HEK293 (cell line): ENCODE measurements around the gene ANO3.

ENCODE experiments used
- CTCF ChIA-PET: fragments of 350-600 bp; formaldehyde crosslinking; extraction: SDS; loops from one replicate; lab custom pipeline; 2021; ENCODE audit warnings: antibody characterized with exemption; lab: Yijun Ruan, JAX
- POLR2A ChIA-PET: fragments of 300-600 bp; formaldehyde crosslinking; extraction: SDS; loops from one replicate; lab custom pipeline; 2020; ENCODE audit warnings: antibody characterized with exemption, inconsistent platforms; lab: Yijun Ruan, JAX
- H3K27ac ChIP-seq: fragments of 200-500 bp; sonication (Bioruptor generic); 2 replicates; pipeline ENCODE4 v1.5.1; 2014; ENCODE audit warnings: low read depth, low read length, control low read depth, inconsistent platforms; ENCODE audit errors: extremely low read depth
- H3K36me3 ChIP-seq, 2 experiments: fragments of 200-500 bp in 1 of 2; sonication (Bioruptor generic) in 1 of 2; 1 replicate in 1 of 2; 2 replicates in 1 of 2; pipeline ENCODE4 v1.5.1; 2014 to 2017; ENCODE audit warnings: inconsistent platforms in 2 of 2, low read length in 2 of 2; ENCODE audit not compliant: control insufficient read depth in 2 of 2, insufficient read depth in 1 of 2
- H3K4me1 ChIP-seq: fragments of 200-500 bp; sonication (Bioruptor generic); 2 replicates; pipeline ENCODE4 v1.5.1; 2014; ENCODE audit warnings: mild to moderate bottlenecking, low read length, inconsistent platforms; ENCODE audit not compliant: control insufficient read depth, insufficient read depth
- H3K4me3 ChIP-seq: 2 replicates; pipeline ENCODE4 v1.5.1; 2011; ENCODE audit warnings: low read depth, mild to moderate bottlenecking, control low read depth, low read length, moderate library complexity
- H3K9me3 ChIP-seq: fragments of 200-500 bp; sonication (Bioruptor generic); 2 replicates; pipeline ENCODE4 v1.5.1; 2014; ENCODE audit warnings: low read depth, low read length, inconsistent platforms; ENCODE audit not compliant: control insufficient read depth, insufficient read depth
- CTCF ChIP-seq: fragments of 450-650 bp; formaldehyde crosslinking; IDR thresholded peaks from 2 replicates; pipeline ENCODE4 v1.5.1; 2016; ENCODE audit warnings: missing biosample characterization, missing genetic modification characterization
- KLF9 ChIP-seq: fragments of 450-650 bp; formaldehyde crosslinking; IDR thresholded peaks from 2 replicates; pipeline ENCODE4 v1.5.1; 2016; ENCODE audit warnings: missing biosample characterization, missing genetic modification characterization, low read depth
- OVOL3 ChIP-seq: fragments of 450-650 bp; formaldehyde crosslinking; IDR thresholded peaks from 2 replicates; pipeline ENCODE4 v1.5.1; 2016; ENCODE audit warnings: missing biosample characterization, missing genetic modification characterization
- PRDM4 ChIP-seq: fragments of 450-650 bp; formaldehyde crosslinking; IDR thresholded peaks from 2 replicates; pipeline ENCODE4 v1.5.1; 2017; ENCODE audit warnings: missing biosample characterization, missing genetic modification characterization
- PRDM6 ChIP-seq: fragments of 450-650 bp; formaldehyde crosslinking; IDR thresholded peaks from 2 replicates; pipeline ENCODE4 v1.5.1; 2017; ENCODE audit warnings: missing biosample characterization, missing genetic modification characterization
- ZNF10 ChIP-seq: fragments of 450-650 bp; formaldehyde crosslinking; IDR thresholded peaks from 2 replicates; pipeline ENCODE4 v1.5.1; 2017; ENCODE audit warnings: missing biosample characterization, missing genetic modification characterization
- ZNF175 ChIP-seq: fragments of 450-650 bp; formaldehyde crosslinking; IDR thresholded peaks from 2 replicates; pipeline ENCODE4 v1.5.1; 2016; ENCODE audit warnings: missing biosample characterization, missing genetic modification characterization
- ZNF354C ChIP-seq: fragments of 450-650 bp; formaldehyde crosslinking; IDR thresholded peaks from 2 replicates; pipeline ENCODE4 v1.5.1; 2016; ENCODE audit warnings: missing biosample characterization, missing genetic modification characterization, low read depth, borderline replicate concordance
- ZNF362 ChIP-seq: fragments of 450-650 bp; formaldehyde crosslinking; IDR thresholded peaks from 2 replicates; pipeline ENCODE4 v1.5.1; 2016; ENCODE audit warnings: missing biosample characterization, missing genetic modification characterization
- ZNF37A ChIP-seq: fragments of 450-650 bp; IDR thresholded peaks from 2 replicates; pipeline ENCODE4 v1.5.1; 2018; ENCODE audit warnings: missing biosample characterization, missing genetic modification characterization
- ZNF391 ChIP-seq: fragments of 450-650 bp; formaldehyde crosslinking; IDR thresholded peaks from 2 replicates; pipeline ENCODE4 v1.5.1; 2016; ENCODE audit warnings: low read depth, missing biosample characterization, missing genetic modification characterization, borderline replicate concordance
- ZNF423 ChIP-seq: fragments of 450-650 bp; formaldehyde crosslinking; IDR thresholded peaks from 2 replicates; pipeline ENCODE4 v1.5.1; 2016; ENCODE audit warnings: missing biosample characterization, missing genetic modification characterization
- ZNF488 ChIP-seq: fragments of 450-650 bp; formaldehyde crosslinking; IDR thresholded peaks from 2 replicates; pipeline ENCODE4 v1.5.1; 2016; ENCODE audit warnings: missing biosample characterization, missing genetic modification characterization
- ZNF513 ChIP-seq: fragments of 450-650 bp; IDR thresholded peaks from 2 replicates; pipeline ENCODE4 v1.5.1; 2018; ENCODE audit warnings: missing biosample characterization, missing genetic modification characterization
- ZNF530 ChIP-seq: fragments of 450-650 bp; formaldehyde crosslinking; IDR thresholded peaks from 2 replicates; pipeline ENCODE4 v1.5.1; 2016; ENCODE audit warnings: low read depth, missing biosample characterization, missing genetic modification characterization
- ZNF677 ChIP-seq: fragments of 450-650 bp; IDR thresholded peaks from 2 replicates; pipeline ENCODE4 v1.5.0; 2018; ENCODE audit warnings: missing biosample characterization, mild to moderate bottlenecking, missing genetic modification characterization, moderate library complexity
- ZNF776 ChIP-seq: fragments of 450-650 bp; formaldehyde crosslinking; IDR thresholded peaks from 2 replicates; pipeline ENCODE4 v1.5.0; 2017; ENCODE audit warnings: missing biosample characterization, missing genetic modification characterization, borderline replicate concordance
- ZNF777 ChIP-seq: fragments of 450-650 bp; formaldehyde crosslinking; IDR thresholded peaks from 2 replicates; pipeline ENCODE4 v1.5.1; 2017; ENCODE audit warnings: missing biosample characterization, missing genetic modification characterization, borderline replicate concordance
- ZSCAN18 ChIP-seq: fragments of 450-650 bp; formaldehyde crosslinking; IDR thresholded peaks from 2 replicates; pipeline ENCODE4 v1.5.1; 2016; ENCODE audit warnings: missing biosample characterization, missing genetic modification characterization
- ZSCAN30 ChIP-seq: fragments of 450-650 bp; IDR thresholded peaks from 2 replicates; pipeline ENCODE4 v1.5.1; 2018; ENCODE audit warnings: missing biosample characterization, mild to moderate bottlenecking, missing genetic modification characterization, moderate library complexity

ANO3 gene

GRCh38 chr11:26665946-26666345, 334.0 kb downstream of the ANO3 start (continued):
- TF ChIP-seq ZNF354C (tag by site-specific recombination) (no peak), ZNF677 (tag by site-specific recombination) (no peak), PRDM6 (tag by site-specific recombination) (no peak)

- H3K36me3 ChIP-seq: no peaks in the 10 kb centered on the region
- CTCF ChIA-PET: no interaction called here
- TF ChIP-seq ZNF488 (tag by site-specific recombination): no peak
- no peak for TF ChIP-seq ZNF391
- TF ChIP-seq OVOL3: no peak
- no peak for TF ChIP-seq ZSCAN18 (tag by site-specific recombination)
- TF ChIP-seq ZNF423 (tag by site-specific recombination): no peak
- TF ChIP-seq ZNF530 (tag by site-specific recombination): no peak
- no peak for TF ChIP-seq CTCF (tag by site-specific recombination)
- TF ChIP-seq ZSCAN30 (tag by site-specific recombination): no peak
- TF ChIP-seq, all 188 proteins: peak for 0
- Histone ChIP-seq H3K4me1 (no peaks in the 10 kb centered on the region), H3K27ac (no peak overlapping the region), H3K9me3 (no peaks in the 10 kb centered on the region), H3K4me3 (no peak overlapping the region)
- POLR2A ChIA-PET: no interaction called here
Observed at GRCh38 chr11:26675233-26675928, 343.5 kb downstream of the ANO3 start.

- H3K4me1 ChIP-seq: no peaks in the 10 kb centered on the region
- CTCF ChIA-PET: no interaction called here
- H3K36me3 ChIP-seq: no peaks in the 10 kb centered on the region
- H3K4me3 ChIP-seq: no peak overlapping the region
- no peaks in the 10 kb centered on the region for H3K9me3 ChIP-seq
- no peak overlapping the region for H3K27ac ChIP-seq
- TF ChIP-seq ZNF362 (tag by site-specific recombination) (no peak), ZNF37A (tag by site-specific recombination) (no peak), ZNF677 (tag by site-specific recombination) (no peak), ZNF777 (tag by site-specific recombination) (no peak), ZNF10 (tag by site-specific recombination) (no peak), ZNF175 (tag by site-specific recombination) (no peak), ZNF513 (tag by site-specific recombination) (no peak), ZNF776 (tag by site-specific recombination) (no peak), PRDM4 (tag by site-specific recombination) (no peak), KLF9 (tag by site-specific recombination) (no peak)
- TF ChIP-seq, all 188 proteins: peak for 0
- POLR2A ChIA-PET: no interaction called here
Observed at GRCh38 chr11:26676641-26677040, 344.7 kb downstream of the ANO3 start.
